IMR-90 (cell line): ENCODE data around the gene SSR1. TPM values are rescaled to one million over a fixed set of nuclear protein-coding genes. Genes with fewer than 3 reads are reported as not detected.
"Not testable (repeated sequence)": the region's sequence is repeated elsewhere in the genome, so short reads cannot be mapped to it uniquely, and the experiment has no call there.

ENCODE experiments used
- ATAC-seq: fragments of 200-7000 bp; cut with Tn5 transposase; 2 replicates; pipeline ENCODE4 v1.9.1; 2020; ENCODE audit warnings: low read depth, mild to moderate bottlenecking, moderate library complexity
- BruUV-seq: library from RNA; stranded (reverse); fragments of 400-500 nt; replicated peaks from 2 replicates; lab custom pipeline; 2021; lab: Mats Ljungman, UMichigan
- CTCF ChIA-PET: fragments of 300-600 bp; formaldehyde crosslinking; extraction: SDS; loops from one replicate; lab custom pipeline; 2021; ENCODE audit warnings: antibody characterized with exemption; lab: Yijun Ruan, JAX
- POLR2A ChIA-PET: fragments of 300-600 bp; sonication (Branson Sonifier 250); formaldehyde crosslinking; loops from one replicate; lab custom pipeline; 2022; ENCODE audit warnings: antibody characterized with exemption; ENCODE audit not compliant: unreplicated experiment; lab: Charles Lee
- DNase-seq: peaks from one replicate; pipeline ENCODE4 v3.0.0; 2013
- H2AFZ ChIP-seq: replicated peaks from 2 replicates; pipeline ENCODE3; 2013; ENCODE audit warnings: low read length, mild to moderate bottlenecking; ENCODE audit not compliant: poor library complexity
- H2AK5ac ChIP-seq: 2 replicates; pipeline ENCODE4 v1.6.1; 2013; ENCODE audit warnings: low read depth, low read length, inconsistent platforms
- H2AK9ac ChIP-seq: replicated peaks from 2 replicates; pipeline ENCODE3; 2013; ENCODE audit warnings: mild to moderate bottlenecking, low read depth, low read length, moderate library complexity; ENCODE audit not compliant: poor library complexity
- H2BK120ac ChIP-seq: 2 replicates; pipeline ENCODE4 v1.6.1; 2013; ENCODE audit warnings: low read depth, low read length, inconsistent platforms
- H2BK15ac ChIP-seq: 3 replicates; pipeline ENCODE4 v1.6.1; 2013; ENCODE audit warnings: low read depth, low read length, inconsistent platforms
- H2BK20ac ChIP-seq: 2 replicates; pipeline ENCODE4 v1.6.1; 2013; ENCODE audit warnings: low read depth, mild to moderate bottlenecking, inconsistent platforms, low read length, moderate library complexity
- H2BK5ac ChIP-seq: 2 replicates; pipeline ENCODE4 v1.6.1; 2013; ENCODE audit warnings: mild to moderate bottlenecking, low read depth, low read length, inconsistent platforms; ENCODE audit not compliant: poor library complexity, severe bottlenecking
- H3K14ac ChIP-seq: replicated peaks from 2 replicates; pipeline ENCODE4 v1.6.1; 2013; ENCODE audit warnings: low read depth, low read length, inconsistent platforms
- H3K18ac ChIP-seq: 2 replicates; pipeline ENCODE4 v1.6.1; 2013; ENCODE audit warnings: low read depth, low read length, control low read depth
- H3K23ac ChIP-seq: 2 replicates; pipeline ENCODE4 v1.6.1; 2013; ENCODE audit warnings: low read depth, low read length, inconsistent platforms
- H3K27ac ChIP-seq: 2 replicates; pipeline ENCODE4 v1.5.1; 2013; ENCODE audit warnings: mild to moderate bottlenecking, control low read depth, low read length; ENCODE audit not compliant: insufficient read depth
- H3K27me3 ChIP-seq: 2 replicates; pipeline ENCODE4 v1.6.1; 2013; ENCODE audit warnings: low read length; ENCODE audit not compliant: control insufficient read depth, insufficient read depth
- H3K36me3 ChIP-seq: 2 replicates; pipeline ENCODE4 v1.6.1; 2013; ENCODE audit warnings: low read length, mixed read lengths; ENCODE audit not compliant: control insufficient read depth, insufficient read depth
- H3K4ac ChIP-seq: 2 replicates; pipeline ENCODE4 v1.6.1; 2013; ENCODE audit warnings: low read depth, low read length, inconsistent platforms
- H3K4me1 ChIP-seq: 2 replicates; pipeline ENCODE4 v1.6.1; 2013; ENCODE audit warnings: low read length, mixed read lengths; ENCODE audit not compliant: control insufficient read depth, insufficient read depth
- H3K4me2 ChIP-seq: 2 replicates; pipeline ENCODE4 v1.6.1; 2013; ENCODE audit warnings: low read depth, mild to moderate bottlenecking, control low read depth, low read length, moderate library complexity
- H3K4me3 ChIP-seq: 2 replicates; pipeline ENCODE4 v1.5.1; 2013; ENCODE audit warnings: low read depth, mild to moderate bottlenecking, control low read depth, low read length, moderate library complexity; ENCODE audit not compliant: insufficient read depth
- H3K56ac ChIP-seq: 2 replicates; pipeline ENCODE4 v1.6.1; 2013; ENCODE audit warnings: low read length, inconsistent platforms; ENCODE audit not compliant: insufficient read depth; ENCODE audit errors: extremely low read depth
- H3K79me1 ChIP-seq, 2 experiments: 2 replicates each; pipeline ENCODE4 v1.6.1; 2013; ENCODE audit warnings: low read length in 2 of 2, inconsistent platforms in 1 of 2, low read depth in 1 of 2
- H3K9ac ChIP-seq: 2 replicates; pipeline ENCODE4 v1.6.1; 2013; ENCODE audit warnings: low read depth, low read length, control low read depth
- H3K9me1 ChIP-seq: 2 replicates; pipeline ENCODE4 v1.6.1; 2013; ENCODE audit warnings: low read length, inconsistent platforms; ENCODE audit not compliant: insufficient read depth
- H3K9me3 ChIP-seq: 2 replicates; pipeline ENCODE4 v1.6.1; 2013; ENCODE audit warnings: low read length; ENCODE audit not compliant: control insufficient read depth, insufficient read depth
- H4K20me1 ChIP-seq: 2 replicates; pipeline ENCODE4 v1.6.1; 2013; ENCODE audit warnings: low read length, inconsistent platforms; ENCODE audit not compliant: insufficient read depth
- H4K5ac ChIP-seq: 2 replicates; pipeline ENCODE4 v1.6.1; 2013; ENCODE audit warnings: mild to moderate bottlenecking, low read depth, low read length, control low read depth
- H4K8ac ChIP-seq, 2 experiments: 2 replicates each; pipeline ENCODE4 v1.6.1; 2013; ENCODE audit warnings: low read depth in 2 of 2, low read length in 2 of 2, control low read depth in 1 of 2, inconsistent platforms in 1 of 2
- H4K91ac ChIP-seq: 2 replicates; pipeline ENCODE4 v1.6.1; 2013; ENCODE audit warnings: low read depth, low read length, inconsistent platforms; ENCODE audit not compliant: insufficient read depth
- WGBS, 2 experiments: methylation state at CpG; one replicate each; pipeline versions ENCODE4 v1.1.5 to v1.1.7; 2013; ENCODE audit warnings: missing lambda C conversion rate in 2 of 2; ENCODE audit not compliant: insufficient read length in 1 of 2; ENCODE audit errors: extremely low coverage in 2 of 2; 5-methylcytosine and 5-hydroxymethylcytosine counted together
- dilution Hi-C: fragments of 300-500 bp; cut with HindIII; formaldehyde crosslinking; loops from one replicate; pipeline ENCODE4 v1.14.3; 2018; ENCODE audit warnings: low sequenced_read_pairs; ENCODE audit not compliant: unreplicated experiment
- in situ Hi-C: fragments of 300-500 bp; cut with MboI; formaldehyde crosslinking; loops from 3 replicates; pipeline ENCODE4 v1.14.3; 2019; ENCODE audit warnings: low sequenced_read_pairs, inconsistent platforms, mixed read lengths
- intact Hi-C: fragments of 100-400 bp; cut with micrococcal nuclease; formaldehyde crosslinking; loops from 2 replicates; pipeline ENCODE4 v1.10.0; 2022
- polyA plus RNA-seq, 3 experiments: library from polyadenylated mRNA; depleted of rRNA; stranded (reverse); fragments of >200 nt; gene quantifications; 2 replicates each; pipeline ENCODE4 v1.2.3, GENCODE V29; 2012; ENCODE audit warnings: low replicate concordance in 1 of 3
- total RNA-seq: library from RNA; depleted of rRNA; stranded (reverse); fragments of >200 nt; gene quantifications from 2 replicates; pipeline ENCODE4 v1.2.3, GENCODE V29; 2012

SSR1 gene
- total and polyA plus RNA-seq, 2 of the 4 experiments (the other 2 are of a cell fraction) = 110 to 120 TPM

DNA sequence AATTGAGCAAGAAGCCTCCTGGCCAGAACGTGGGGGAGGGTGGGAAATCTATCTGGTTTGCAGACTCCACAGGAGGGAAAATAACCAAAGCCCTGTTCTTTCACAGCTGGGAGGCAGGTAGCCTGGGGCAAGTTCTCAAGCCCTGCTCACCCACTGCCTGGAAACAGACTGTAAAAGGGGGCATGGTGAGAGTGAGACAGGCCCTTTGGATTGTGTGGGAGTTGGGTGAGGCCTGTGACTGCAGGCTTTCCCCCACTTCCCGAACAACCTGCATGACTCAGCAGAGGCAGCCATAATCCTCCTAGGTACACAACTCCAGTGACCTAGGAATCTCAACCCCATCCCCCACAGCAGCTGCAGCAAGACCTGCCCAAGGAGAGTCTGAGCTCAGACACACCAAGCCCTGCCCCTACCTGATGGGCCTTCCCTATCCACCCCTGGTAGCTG lies 34.6 kb upstream of the SSR1 start:
- H3K18ac ChIP-seq, H3K27ac ChIP-seq, H3K4me1 ChIP-seq, H3K36me3 ChIP-seq, H4K5ac ChIP-seq, CTCF ChIA-PET, BruUV-seq, H4K20me1 ChIP-seq, H3K14ac ChIP-seq, ATAC-seq, H3K27me3 ChIP-seq, H2BK5ac ChIP-seq, intact Hi-C loops, in situ Hi-C loops, H2BK120ac ChIP-seq, POLR2A ChIA-PET, DNase-seq, H2BK20ac ChIP-seq, H2AK9ac ChIP-seq, H4K91ac ChIP-seq, dilution Hi-C loops, H3K4ac ChIP-seq, H4K8ac ChIP-seq, H2AFZ ChIP-seq, H3K9me1 ChIP-seq, H2BK15ac ChIP-seq, H2AK5ac ChIP-seq, H3K23ac ChIP-seq, H3K4me3 ChIP-seq, H3K9ac ChIP-seq, H3K56ac ChIP-seq, H3K4me2 ChIP-seq, H3K79me1 ChIP-seq, H3K9me3 ChIP-seq: not testable (repeated sequence)
- no CpG with 5 or more reads among the region's 2 CpGs for WGBS, 2 experiments

DNA sequence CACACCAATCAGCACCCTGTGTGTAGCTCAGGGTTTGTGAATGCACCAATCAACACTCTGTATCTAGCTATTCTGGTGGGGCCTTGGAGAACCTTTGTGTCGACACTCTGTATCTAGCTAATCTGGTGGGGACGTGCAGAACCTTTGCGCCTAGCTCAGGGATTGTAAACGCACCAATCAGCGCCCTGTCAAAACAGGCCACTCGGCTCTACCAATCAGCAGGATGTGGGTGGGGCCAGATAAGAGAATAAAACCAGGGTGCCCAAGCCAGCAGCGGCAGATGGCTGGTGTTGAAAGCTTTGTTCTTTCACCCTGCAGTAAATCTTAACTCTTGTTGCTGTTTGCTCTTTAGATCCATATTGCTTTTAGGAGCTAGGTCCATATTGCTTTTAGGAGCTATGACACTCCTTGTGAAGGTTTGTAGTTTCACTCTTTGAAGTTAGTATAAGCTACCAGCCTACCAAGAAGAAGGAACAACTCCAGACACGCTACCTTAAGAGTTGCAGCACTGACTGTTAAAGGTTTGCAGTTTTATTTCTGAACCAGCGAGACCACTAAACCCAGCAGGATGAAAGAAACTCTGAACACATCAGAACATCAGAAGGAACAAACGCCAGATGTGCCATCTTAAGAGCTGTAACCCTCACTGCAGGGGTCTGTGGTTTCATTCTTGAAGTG lies 31.9 kb upstream of the SSR1 start:
- H3K9me3 ChIP-seq, H4K20me1 ChIP-seq, H2BK15ac ChIP-seq, H2AFZ ChIP-seq, H4K8ac ChIP-seq, ATAC-seq, H2AK5ac ChIP-seq, H2BK5ac ChIP-seq, H3K14ac ChIP-seq, H3K36me3 ChIP-seq, H3K4ac ChIP-seq, dilution Hi-C loops, H3K56ac ChIP-seq, H3K18ac ChIP-seq, DNase-seq, H2BK20ac ChIP-seq, H3K27me3 ChIP-seq, H3K4me2 ChIP-seq, H2BK120ac ChIP-seq, in situ Hi-C loops, CTCF ChIA-PET, H3K9me1 ChIP-seq, H2AK9ac ChIP-seq, H3K79me1 ChIP-seq, BruUV-seq, H3K9ac ChIP-seq, H4K5ac ChIP-seq, intact Hi-C loops, H3K27ac ChIP-seq, H4K91ac ChIP-seq, H3K4me1 ChIP-seq, POLR2A ChIA-PET, H3K4me3 ChIP-seq, H3K23ac ChIP-seq: not testable (repeated sequence)
- no CpG with 5 or more reads among the region's 10 CpGs for WGBS, 2 experiments
